ENCODE measurements around the gene LRRC71. TPM values are rescaled to one million over a fixed set of nuclear protein-coding genes. Genes with fewer than 3 reads are reported as not detected.

Gene LRRC71
- total RNA-seq, 1 donor = 0.36 TPM

DNA sequence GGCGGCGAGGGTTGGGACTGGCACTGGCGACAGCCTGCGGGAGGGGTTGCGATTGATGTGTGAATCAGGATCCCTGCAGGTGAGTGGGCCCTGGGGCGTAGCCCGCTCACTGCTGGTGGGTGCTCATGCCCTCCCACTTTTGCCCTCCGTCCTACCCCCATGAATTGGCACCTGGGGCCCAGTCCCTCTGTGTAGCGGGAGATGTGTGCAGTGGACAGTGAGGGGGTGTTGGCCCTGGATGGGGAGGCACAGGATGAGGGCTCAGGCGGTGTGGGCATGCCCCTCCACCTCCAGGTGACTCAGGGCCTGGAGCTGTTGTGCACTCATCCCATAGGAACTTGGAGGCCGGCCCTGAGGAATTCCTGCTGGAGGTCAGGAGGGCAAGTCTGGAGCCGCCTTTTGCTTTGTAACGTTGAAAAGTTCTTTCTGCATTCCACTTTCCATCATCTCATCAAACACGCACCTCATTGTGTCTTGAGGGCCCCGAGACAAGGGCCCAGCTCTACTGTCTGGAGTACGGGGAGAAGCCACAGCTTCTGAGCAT is 23.9 kb upstream of the LRRC71 start:
- Histone ChIP-seq H3K4me2 (ENCODE audit: insufficient read depth, low read length) (peak overlapping the region; percentile 90), H3K79me2 (ENCODE audit: insufficient read depth, low read length) (peaks cover 58% of the 10 kb centered on the region), H3K36me3 (ENCODE audit: insufficient read depth, low read length) (no peaks in the 10 kb centered on the region), H3K27ac (ENCODE audit: low read depth, low read length) (peak overlapping the region; percentile 100), H4K20me1 (ENCODE audit: insufficient read depth, low read length) (peaks cover 7% of the 10 kb centered on the region), H2AFZ (ENCODE audit: low read length) (no peak overlapping the region), H3K9me3 (ENCODE audit: low read depth, low read length) (no peaks in the 10 kb centered on the region), H3K27me3 (ENCODE audit: insufficient read depth, low read length) (no peaks in the 10 kb centered on the region), H3K4me1 (ENCODE audit: insufficient read depth, low read length) (peaks cover 85% of the 10 kb centered on the region), H3K4me3 (ENCODE audit: insufficient read depth, low read length) (peak overlapping the region; percentile 61)
- TF ChIP-seq, protein P1, sequence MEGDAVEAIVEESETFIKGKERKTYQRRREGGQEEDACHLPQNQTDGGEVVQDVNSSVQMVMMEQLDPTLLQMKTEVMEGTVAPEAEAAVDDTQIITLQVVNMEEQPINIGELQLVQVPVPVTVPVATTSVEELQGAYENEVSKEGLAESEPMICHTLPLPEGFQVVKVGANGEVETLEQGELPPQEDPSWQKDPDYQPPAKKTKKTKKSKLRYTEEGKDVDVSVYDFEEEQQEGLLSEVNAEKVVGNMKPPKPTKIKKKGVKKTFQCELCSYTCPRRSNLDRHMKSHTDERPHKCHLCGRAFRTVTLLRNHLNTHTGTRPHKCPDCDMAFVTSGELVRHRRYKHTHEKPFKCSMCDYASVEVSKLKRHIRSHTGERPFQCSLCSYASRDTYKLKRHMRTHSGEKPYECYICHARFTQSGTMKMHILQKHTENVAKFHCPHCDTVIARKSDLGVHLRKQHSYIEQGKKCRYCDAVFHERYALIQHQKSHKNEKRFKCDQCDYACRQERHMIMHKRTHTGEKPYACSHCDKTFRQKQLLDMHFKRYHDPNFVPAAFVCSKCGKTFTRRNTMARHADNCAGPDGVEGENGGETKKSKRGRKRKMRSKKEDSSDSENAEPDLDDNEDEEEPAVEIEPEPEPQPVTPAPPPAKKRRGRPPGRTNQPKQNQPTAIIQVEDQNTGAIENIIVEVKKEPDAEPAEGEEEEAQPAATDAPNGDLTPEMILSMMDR (IDR thresholded peaks at IDR 0.05; ENCODE audit: extremely low read depth, low read depth, low read length) = no peak
- peak; percentile 98 for DNase-seq (ENCODE audit: insufficient read length, low spot score, missing footprints)

DNA sequence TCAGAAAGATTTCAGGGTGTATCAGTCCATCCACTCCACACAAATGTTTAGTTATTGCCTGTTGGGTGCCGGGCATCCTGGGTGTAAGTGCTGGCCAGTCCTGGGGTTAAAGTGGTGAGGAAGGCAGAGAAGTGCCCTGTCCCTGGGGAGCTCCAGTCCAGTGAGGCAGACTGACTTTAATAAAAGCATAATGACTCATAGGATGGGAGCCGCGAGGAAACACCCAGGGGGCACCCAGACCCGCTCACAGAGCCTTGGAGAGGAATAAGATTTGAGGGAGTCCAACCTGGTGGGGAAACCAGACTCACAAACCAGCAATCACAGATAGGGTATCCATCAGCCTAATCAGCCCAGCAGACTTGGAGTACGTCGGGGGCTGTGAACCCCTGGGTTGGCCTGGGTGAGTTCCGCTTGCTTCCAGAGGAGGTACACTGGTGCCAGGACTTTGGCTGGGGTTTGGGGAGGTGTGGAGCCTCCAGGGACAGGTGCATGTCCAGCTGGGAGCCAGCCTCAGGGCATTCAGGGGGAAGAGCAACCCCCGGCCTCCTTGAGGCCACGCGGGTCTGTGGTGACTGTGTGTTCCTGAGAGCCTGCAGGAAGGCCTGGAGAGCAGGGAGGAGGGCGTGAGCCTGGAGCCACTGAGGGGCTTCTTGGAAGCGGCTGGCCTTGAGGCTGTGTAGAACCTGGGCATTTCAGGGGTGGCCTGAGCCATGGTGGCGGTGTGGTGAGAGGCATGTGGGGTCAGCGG is 23.2 kb upstream of the LRRC71 start:
- H3K27me3 ChIP-seq (ENCODE audit: insufficient read depth, low read length) = no peaks in the 10 kb centered on the region
- H3K4me2 ChIP-seq (ENCODE audit: insufficient read depth, low read length) = peak overlapping the region; percentile 90
- peaks cover 65% of the 10 kb centered on the region for H3K79me2 ChIP-seq (ENCODE audit: insufficient read depth, low read length)
- no peak overlapping the region for H2AFZ ChIP-seq (ENCODE audit: low read length)
- H3K27ac ChIP-seq (ENCODE audit: low read depth, low read length) = peak overlapping the region; percentile 100
- peak overlapping the region; percentile 61 for H3K4me3 ChIP-seq (ENCODE audit: insufficient read depth, low read length)
- H3K9me3 ChIP-seq (ENCODE audit: low read depth, low read length) = no peaks in the 10 kb centered on the region
- DNase-seq (ENCODE audit: insufficient read length, low spot score, missing footprints) = peak; percentile 97
- TF ChIP-seq, protein P1 (IDR thresholded peaks at IDR 0.05; ENCODE audit: extremely low read depth, low read depth, low read length) = no peak
- peaks cover 89% of the 10 kb centered on the region for H3K4me1 ChIP-seq (ENCODE audit: insufficient read depth, low read length)
- H3K36me3 ChIP-seq (ENCODE audit: insufficient read depth, low read length) = no peaks in the 10 kb centered on the region
- peaks cover 7% of the 10 kb centered on the region for H4K20me1 ChIP-seq (ENCODE audit: insufficient read depth, low read length)

DNA sequence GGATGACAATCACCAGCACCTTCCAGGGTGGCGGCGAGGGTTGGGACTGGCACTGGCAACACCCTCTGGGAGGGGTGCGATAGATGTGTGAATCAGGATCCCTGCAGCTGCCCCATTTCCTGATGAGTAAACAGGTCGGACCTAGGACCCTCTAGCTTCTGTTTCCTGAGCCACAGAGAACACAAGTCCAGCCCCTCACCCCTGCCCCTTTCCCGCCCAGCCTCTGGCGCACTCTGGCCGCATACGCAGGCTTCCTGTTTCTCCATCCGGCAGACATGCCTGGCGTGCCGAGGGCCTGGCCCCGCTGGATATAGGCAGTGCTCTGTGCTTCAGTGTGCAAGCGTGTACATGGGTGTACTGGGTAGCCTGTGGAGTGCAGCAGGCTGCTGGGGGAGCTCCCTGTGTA is 22.3 kb upstream of the LRRC71 start:
- peak overlapping the region; percentile 100 for H3K27ac ChIP-seq (ENCODE audit: low read depth, low read length)
- no peaks in the 10 kb centered on the region for H3K9me3 ChIP-seq (ENCODE audit: low read depth, low read length)
- no peaks in the 10 kb centered on the region for H3K36me3 ChIP-seq (ENCODE audit: insufficient read depth, low read length)

More for the DNA sequence above, 22.3 kb upstream of the LRRC71 start:
- peak overlapping the region; percentile 61 for H3K4me3 ChIP-seq (ENCODE audit: insufficient read depth, low read length)
- H4K20me1 ChIP-seq (ENCODE audit: insufficient read depth, low read length) = peaks cover 7% of the 10 kb centered on the region
- H2AFZ ChIP-seq (ENCODE audit: low read length) = peak overlapping the region; percentile 56
- H3K27me3 ChIP-seq (ENCODE audit: insufficient read depth, low read length) = no peaks in the 10 kb centered on the region
- H3K4me1 ChIP-seq (ENCODE audit: insufficient read depth, low read length) = peaks cover 95% of the 10 kb centered on the region
- H3K4me2 ChIP-seq (ENCODE audit: insufficient read depth, low read length) = peak overlapping the region; percentile 90
- TF ChIP-seq, protein P1 (IDR thresholded peaks at IDR 0.05; ENCODE audit: extremely low read depth, low read depth, low read length) = no peak
- no peak for DNase-seq (ENCODE audit: insufficient read length, low spot score, missing footprints)
- H3K79me2 ChIP-seq (ENCODE audit: insufficient read depth, low read length) = peaks cover 73% of the 10 kb centered on the region

Data from osteoblast (primary cell).